Ishikawa (cell line): ENCODE results near the gene ZNF844.

ENCODE experiments used
- CEBPB ChIP-seq: IDR thresholded peaks from 2 replicates; pipeline ENCODE4 v1.6.1; 2012
- CREB1 ChIP-seq: IDR thresholded peaks from 2 replicates; pipeline ENCODE4 v1.6.1; 2012; ENCODE audit warnings: low read depth
- EGR1 ChIP-seq: IDR thresholded peaks from 2 replicates; pipeline ENCODE4 v1.6.1; 2012
- EP300 ChIP-seq: IDR thresholded peaks from 2 replicates; pipeline ENCODE4 v1.6.1; 2012; ENCODE audit warnings: borderline replicate concordance
- FOXM1 ChIP-seq: IDR thresholded peaks from 2 replicates; pipeline ENCODE4 v1.6.1; 2012; ENCODE audit warnings: low read depth, borderline replicate concordance
- NFIC ChIP-seq: IDR thresholded peaks from 2 replicates; pipeline ENCODE4 v1.6.1; 2012
- RAD21 ChIP-seq: IDR thresholded peaks from 2 replicates; pipeline ENCODE4 v1.6.1; 2012; ENCODE audit warnings: low read depth
- TAF1 ChIP-seq: IDR thresholded peaks from 2 replicates; pipeline ENCODE4 v1.6.1; 2012; ENCODE audit warnings: low read depth, mild to moderate bottlenecking
- TCF12 ChIP-seq: IDR thresholded peaks from 2 replicates; pipeline ENCODE4 v1.6.1; 2012; ENCODE audit warnings: low read depth
- TEAD4 ChIP-seq: IDR thresholded peaks from 2 replicates; pipeline ENCODE4 v1.6.1; 2012
- YY1 ChIP-seq: IDR thresholded peaks from 2 replicates; pipeline ENCODE4 v1.6.1; 2012; ENCODE audit warnings: low read depth
- ZBTB7A ChIP-seq: IDR thresholded peaks from 2 replicates; pipeline ENCODE4 v1.6.1; 2012; ENCODE audit warnings: low read depth
- TF ChIP-seq, protein P1 (sequence below): IDR thresholded peaks from 2 replicates; pipeline ENCODE4 v1.6.1; 2012
- TF ChIP-seq, protein P2 (sequence below): IDR thresholded peaks from 2 replicates; pipeline ENCODE4 v1.6.1; 2012
- TF ChIP-seq, protein P3 (sequence below): IDR thresholded peaks from 2 replicates; pipeline ENCODE4 v1.6.1; 2012; ENCODE audit warnings: low read depth, mild to moderate bottlenecking

Gene ZNF844

DNA sequence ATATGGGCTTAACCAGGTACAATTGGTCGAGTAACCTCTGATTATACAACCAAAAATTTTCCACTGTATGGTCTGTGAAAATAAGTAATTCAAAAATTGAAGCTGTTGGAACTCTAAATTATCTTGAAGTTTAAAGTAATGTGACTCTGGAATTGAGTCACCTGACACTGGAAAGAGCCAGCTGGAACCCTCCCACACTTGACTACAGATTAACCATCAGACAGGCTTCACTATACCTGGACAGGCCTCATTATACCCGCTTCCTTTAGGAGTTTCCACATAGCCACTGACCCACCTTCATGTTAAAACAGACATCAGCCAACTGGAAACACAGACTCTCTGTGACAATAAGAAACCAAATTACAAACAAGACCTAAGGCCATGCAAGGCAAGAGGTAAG lies 30.3 kb upstream of the ZNF844 start:
- TF ChIP-seq RAD21 (no peak), TEAD4 (no peak), EGR1 (no peak), EP300 (no peak), CREB1 (no peak)
- TF ChIP-seq, protein P1, sequence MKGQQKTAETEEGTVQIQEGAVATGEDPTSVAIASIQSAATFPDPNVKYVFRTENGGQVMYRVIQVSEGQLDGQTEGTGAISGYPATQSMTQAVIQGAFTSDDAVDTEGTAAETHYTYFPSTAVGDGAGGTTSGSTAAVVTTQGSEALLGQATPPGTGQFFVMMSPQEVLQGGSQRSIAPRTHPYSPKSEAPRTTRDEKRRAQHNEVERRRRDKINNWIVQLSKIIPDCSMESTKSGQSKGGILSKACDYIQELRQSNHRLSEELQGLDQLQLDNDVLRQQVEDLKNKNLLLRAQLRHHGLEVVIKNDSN = peak; percentile 20; the same call in 1 of the 2 replicates

DNA sequence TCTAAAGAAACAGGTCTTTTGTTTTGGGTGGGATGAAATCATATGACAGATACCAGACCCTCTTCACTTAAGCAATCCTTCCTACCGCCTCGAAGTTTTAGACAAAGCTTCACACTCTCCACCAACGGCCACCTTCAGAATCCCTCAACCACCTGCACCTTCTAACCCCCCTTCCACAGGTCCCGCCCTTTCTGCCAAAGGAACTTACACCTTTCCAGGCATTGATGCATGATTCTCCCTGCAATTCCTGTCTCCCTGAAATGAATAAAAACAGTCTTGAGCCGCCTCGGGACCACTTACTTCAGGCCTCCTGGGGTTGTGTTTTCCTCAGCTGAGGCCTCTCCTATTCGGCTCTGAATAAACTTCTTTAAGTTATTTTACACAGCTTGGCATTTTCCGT lies 29.9 kb upstream of the ZNF844 start:
- no peak for TF ChIP-seq FOXM1
- TF ChIP-seq TCF12 = no peak
- no peak for TF ChIP-seq YY1
- TF ChIP-seq CEBPB = no peak
- TF ChIP-seq, protein P1 = no peak
- TF ChIP-seq, protein P2, sequence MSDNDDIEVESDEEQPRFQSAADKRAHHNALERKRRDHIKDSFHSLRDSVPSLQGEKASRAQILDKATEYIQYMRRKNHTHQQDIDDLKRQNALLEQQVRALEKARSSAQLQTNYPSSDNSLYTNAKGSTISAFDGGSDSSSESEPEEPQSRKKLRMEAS = no peak
- TF ChIP-seq TEAD4 = no peak
- TF ChIP-seq, protein P3, sequence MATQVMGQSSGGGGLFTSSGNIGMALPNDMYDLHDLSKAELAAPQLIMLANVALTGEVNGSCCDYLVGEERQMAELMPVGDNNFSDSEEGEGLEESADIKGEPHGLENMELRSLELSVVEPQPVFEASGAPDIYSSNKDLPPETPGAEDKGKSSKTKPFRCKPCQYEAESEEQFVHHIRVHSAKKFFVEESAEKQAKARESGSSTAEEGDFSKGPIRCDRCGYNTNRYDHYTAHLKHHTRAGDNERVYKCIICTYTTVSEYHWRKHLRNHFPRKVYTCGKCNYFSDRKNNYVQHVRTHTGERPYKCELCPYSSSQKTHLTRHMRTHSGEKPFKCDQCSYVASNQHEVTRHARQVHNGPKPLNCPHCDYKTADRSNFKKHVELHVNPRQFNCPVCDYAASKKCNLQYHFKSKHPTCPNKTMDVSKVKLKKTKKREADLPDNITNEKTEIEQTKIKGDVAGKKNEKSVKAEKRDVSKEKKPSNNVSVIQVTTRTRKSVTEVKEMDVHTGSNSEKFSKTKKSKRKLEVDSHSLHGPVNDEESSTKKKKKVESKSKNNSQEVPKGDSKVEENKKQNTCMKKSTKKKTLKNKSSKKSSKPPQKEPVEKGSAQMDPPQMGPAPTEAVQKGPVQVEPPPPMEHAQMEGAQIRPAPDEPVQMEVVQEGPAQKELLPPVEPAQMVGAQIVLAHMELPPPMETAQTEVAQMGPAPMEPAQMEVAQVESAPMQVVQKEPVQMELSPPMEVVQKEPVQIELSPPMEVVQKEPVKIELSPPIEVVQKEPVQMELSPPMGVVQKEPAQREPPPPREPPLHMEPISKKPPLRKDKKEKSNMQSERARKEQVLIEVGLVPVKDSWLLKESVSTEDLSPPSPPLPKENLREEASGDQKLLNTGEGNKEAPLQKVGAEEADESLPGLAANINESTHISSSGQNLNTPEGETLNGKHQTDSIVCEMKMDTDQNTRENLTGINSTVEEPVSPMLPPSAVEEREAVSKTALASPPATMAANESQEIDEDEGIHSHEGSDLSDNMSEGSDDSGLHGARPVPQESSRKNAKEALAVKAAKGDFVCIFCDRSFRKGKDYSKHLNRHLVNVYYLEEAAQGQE = no peak
- no peak for TF ChIP-seq TAF1

DNA sequence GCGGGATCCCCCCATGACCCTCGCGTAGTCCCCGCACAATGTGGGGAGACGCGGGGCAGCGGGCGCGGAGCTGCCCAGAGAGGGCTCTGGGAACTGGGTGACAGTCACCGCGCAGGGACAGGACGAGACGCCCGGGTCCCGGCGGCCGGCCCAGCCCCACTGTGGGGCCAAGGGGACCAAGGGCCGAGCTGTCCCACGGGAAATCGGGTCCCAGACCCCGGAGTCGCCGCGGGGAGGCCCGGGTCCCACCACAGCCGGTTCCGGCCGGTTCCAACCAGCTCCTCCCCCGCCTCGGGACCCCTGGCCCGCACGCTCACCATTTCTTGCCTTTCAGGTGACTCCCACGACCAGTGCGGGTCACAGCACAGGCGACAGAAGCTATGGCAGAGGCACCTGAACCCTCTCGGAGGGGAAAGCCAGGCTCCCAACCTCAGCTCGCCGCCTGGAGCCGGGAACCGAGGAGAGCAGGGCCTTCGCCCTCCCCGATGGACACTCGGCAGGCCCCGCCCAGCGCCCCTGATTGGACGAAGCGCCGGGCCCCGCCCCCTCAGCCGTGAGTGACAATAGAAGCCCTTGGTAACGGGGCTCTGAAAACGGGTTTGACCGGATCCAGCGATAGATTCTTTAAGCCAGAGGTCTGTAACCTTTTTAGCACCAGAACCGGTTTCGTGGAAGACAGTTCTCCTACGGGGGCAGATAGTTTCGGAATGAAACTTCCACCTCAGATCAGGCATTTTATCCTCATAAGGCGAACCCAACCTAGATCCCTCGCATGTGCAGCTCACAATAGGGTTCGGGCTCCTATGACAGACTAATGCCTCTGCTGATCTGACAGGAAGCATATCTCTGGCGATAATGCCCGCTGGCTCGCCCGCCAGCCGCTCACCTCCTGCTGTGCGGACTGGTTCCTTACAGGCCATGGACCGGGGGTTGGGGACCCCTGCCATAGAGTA lies 29.0 kb upstream of the ZNF844 start, which contains the start of gene ZNF433:
Gene ZNF433 (minus strand): TSS at position 460 of the 953 bp plus-strand sequence. CDS start 140 bp downstream, at position 320.
- TF ChIP-seq CREB1 (no peak), YY1 (no peak), TAF1 (peak; percentile 69), TEAD4 (no peak), EP300 (no peak; the same call in 1 of the 2 replicates), FOXM1 (peak; percentile 41; the same call in 1 of the 2 replicates), NFIC (no peak), EGR1 (no peak), TCF12 (peak; percentile 66), ZBTB7A (peak; percentile 46; the same call in 1 of the 2 replicates), RAD21 (no peak)
- TF ChIP-seq, protein P2 = peak; percentile 45; the same call in 1 of the 2 replicates
- TF ChIP-seq, protein P3 = no peak

DNA sequence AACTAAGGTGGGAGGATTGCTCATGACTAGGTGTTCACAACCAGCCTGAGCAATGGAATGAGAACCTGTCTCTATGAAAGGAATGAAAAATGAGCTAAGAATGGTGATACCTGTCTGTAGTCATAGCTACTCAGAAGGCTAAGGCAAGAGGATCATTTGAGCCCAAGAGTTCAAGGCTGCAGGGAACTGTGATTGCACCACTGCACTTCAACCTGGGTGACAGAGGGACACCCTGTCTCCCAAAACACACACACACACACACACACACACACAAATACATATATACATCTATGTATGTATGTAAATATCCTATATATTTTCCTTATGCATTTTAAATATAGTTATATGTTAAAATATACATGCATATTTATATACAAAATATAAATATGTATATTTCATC lies 21.6 kb upstream of the ZNF844 start:
- TF ChIP-seq EP300 = no peak
- TF ChIP-seq FOXM1 = no peak
- TF ChIP-seq CEBPB = no peak

DNA sequence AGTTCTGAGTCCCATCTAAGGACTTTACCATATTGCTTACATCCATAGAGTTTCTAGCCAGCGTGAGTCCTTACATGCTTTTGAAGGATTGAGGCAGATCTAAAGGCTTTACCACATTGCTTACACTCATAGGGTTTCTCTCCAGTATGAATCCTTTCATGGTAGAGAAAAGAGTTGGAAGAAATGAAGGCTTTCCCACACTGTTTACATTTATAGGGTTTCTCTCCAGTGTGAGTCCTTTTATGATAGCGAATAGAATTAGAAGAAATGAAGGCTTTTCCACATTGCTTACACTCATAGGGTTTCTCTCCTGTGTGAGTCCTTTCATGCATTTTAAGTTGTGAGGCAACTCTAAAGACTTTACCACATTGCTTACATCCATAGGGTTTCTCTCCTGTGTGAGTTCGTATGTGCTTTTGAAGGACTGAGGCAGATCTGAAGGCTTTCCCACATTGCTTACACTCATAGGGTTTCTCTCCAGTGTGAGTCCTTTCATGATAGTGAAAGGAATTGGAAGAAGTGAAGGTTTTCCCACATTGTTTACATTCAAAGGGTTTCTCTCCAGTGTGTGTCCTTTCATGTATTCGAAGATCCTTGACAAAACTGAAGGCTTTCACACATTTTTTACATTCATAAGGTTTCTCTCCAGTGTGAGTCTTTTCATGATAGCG lies 20.6 kb upstream of the ZNF844 start:
- TF ChIP-seq, protein P1 = no peak
- TF ChIP-seq EGR1 = no peak
- TF ChIP-seq CEBPB = no peak
- TF ChIP-seq RAD21 = no peak
- TF ChIP-seq TCF12 = 0 out of 2 replicates have a peak, but pooled peaks have one; percentile 14
